GM18511 (cell line): ENCODE data around the gene CALHM3.

Experiments
- ATAC-seq: cut with Tn5 transposase; IDR thresholded peaks from one replicate; pipeline ENCODE4 v1.9.1; 2021; ENCODE audit warnings: mild to moderate bottlenecking, moderate library complexity; ENCODE audit not compliant: unreplicated experiment

Gene CALHM3

DNA sequence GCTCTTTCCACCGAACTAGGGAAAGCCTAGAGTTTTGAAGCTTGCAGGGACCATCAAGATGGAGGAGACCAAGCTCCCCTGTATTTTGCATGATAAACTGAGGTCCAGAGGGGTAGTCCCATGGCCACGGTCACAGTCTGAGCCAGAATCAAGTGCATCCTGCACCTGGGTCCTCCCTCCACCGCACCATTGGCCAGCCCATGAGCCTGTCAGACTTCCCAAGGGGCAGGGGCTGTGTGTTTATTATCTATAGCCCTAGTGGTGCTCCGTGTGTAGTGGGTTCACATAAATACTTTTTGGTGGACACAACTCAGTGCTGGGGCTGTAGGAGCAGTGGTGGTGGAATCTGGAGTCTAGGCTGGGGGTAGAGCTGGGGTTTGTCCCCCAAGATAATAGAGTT is 3.6 kb downstream of the CALHM3 start:
- no peak for ATAC-seq

GRCh38 chr10:103474077-103474476 is 5.0 kb downstream of the CALHM3 start:
- ATAC-seq: no peak

- no peak for ATAC-seq
Observed at GRCh38 chr10:103473261-103473671, 5.8 kb downstream of the CALHM3 start.

GRCh38 chr10:103472005-103472404 is 7.0 kb downstream of the CALHM3 start:
- peak; percentile 37 for ATAC-seq

- peak; percentile 79 for ATAC-seq
Observed at GRCh38 chr10:103470761-103471653, 8.0 kb downstream of the CALHM3 start.

GRCh38 chr10:103469201-103469600 is 9.8 kb downstream of the CALHM3 start:
- no peak for ATAC-seq

- no peak for ATAC-seq
Observed at GRCh38 chr10:103467406-103467805, 11.6 kb downstream of the CALHM3 start.

DNA sequence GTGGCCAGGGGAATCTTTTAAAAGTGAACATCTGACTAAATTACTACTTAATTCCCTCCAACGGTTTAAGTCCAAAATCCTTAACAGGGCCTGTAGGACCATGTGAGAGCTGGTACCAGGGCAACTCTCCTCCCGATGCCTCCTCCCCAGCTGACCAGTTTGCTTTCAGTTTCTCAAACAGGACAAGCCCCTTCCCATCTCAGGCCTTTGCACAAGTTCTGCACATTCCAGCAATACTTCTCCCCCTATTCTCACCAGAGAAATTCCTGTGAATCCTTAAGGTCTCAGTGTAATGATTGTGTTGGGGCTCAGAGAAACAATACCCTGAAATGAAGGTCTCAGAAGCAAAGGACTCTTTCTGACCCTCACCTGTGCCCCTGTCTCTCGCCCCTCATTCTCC is 12.3 kb downstream of the CALHM3 start:
- no peak for ATAC-seq

GRCh38 chr10:103465411-103466179 is 13.4 kb downstream of the CALHM3 start:
- ATAC-seq: no peak

DNA sequence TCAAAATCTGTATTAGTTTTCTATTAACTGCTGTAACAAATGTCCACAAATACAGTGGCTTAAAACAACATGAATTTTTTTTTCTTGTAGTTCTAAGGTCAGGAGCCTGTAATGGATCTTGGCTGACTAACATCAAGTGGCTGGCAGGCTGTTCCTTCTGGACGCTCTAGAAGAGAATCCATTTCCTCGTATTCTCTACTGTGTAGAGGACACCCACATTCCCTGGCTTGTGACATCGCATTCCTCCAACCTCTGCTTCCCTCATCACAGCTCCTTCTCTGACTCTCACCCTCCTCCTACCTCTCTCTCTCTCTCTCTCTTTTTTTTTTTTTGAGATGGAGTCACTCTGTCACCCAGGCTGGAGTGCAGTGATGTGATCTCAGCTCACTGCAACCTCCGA is 15.5 kb downstream of the CALHM3 start:
- no peak for ATAC-seq

DNA sequence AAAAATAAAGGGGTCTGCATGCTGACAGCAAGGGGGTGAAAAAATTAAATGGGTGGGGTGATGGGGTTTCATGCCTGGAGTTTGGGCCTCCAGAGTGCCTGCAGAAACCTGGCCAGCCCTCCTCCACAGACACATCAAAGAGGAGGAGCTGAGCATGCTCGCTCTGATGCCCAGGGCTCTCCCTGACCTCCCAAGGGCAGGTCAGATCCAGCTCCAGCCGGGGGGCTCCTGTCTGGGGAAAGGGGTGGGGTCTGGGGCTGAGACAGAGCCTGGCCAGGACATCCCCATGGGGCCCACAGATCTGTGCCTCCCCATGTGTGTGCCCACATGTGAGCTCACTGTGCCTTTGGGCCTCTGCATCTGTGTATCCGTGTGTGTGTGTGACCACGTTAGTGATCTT is 19.4 kb downstream of the CALHM3 start:
- ATAC-seq: no peak

DNA sequence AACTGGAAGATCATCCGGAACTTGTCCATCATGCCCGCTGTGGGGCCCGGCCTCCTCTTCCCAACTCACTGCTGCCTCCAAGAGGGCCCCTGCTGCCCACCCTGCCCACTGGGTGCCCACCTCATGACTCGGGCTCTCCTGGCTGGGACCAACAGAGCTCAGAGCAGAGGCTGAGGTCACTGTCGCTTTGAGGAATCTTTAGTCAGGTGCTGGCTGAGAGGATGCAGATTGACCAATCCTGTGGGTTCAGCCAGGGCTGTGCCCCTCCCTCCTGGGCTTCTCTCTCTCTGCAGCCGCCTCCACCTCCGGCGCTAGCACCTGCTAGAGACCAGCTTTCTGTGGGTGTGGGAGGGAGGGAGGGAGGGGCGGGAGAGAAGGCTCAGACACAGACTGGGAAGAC is 20.3 kb downstream of the CALHM3 start, which contains the start of gene CALHM1:
TSS of gene CALHM1 (minus strand) at position 181 of the 400 bp plus-strand sequence. CDS start at position 32, 149 bp downstream.
- ATAC-seq: peak; percentile 75

- ATAC-seq: no peak
Observed at GRCh38 chr10:103457896-103458583, 21.0 kb downstream of the CALHM3 start.

DNA sequence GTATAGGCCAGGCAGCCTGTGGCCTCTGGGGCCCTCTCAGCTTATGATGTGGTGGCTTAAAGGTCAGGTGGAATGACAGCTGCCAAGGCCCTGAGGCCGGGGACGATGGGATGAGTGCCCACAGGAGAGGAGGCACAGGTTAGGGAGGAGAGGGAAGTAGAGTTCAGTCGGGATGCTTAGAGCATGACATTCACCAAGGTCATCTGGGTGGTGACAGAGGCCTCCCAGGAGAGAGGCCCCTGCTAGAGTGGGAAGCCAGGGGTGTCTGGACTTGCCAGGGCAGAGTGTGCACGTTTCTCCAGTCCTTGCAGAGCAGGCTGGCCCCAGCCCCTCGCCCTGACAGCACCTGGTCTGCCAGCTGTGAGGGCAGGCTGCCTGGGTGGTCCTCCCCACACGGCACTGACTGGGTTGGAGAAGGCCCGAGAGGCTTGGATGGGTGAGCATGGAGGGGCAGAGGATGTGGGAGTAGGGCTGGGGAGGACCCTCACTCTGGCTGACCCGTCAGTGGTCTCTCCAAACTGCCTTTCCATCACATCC is 21.8 kb downstream of the CALHM3 start:
- no peak for ATAC-seq

- ATAC-seq: no peak
Observed at GRCh38 chr10:103456074-103456660, 22.9 kb downstream of the CALHM3 start.

GRCh38 chr10:103455235-103455634 is 23.8 kb downstream of the CALHM3 start:
- no peak for ATAC-seq

DNA sequence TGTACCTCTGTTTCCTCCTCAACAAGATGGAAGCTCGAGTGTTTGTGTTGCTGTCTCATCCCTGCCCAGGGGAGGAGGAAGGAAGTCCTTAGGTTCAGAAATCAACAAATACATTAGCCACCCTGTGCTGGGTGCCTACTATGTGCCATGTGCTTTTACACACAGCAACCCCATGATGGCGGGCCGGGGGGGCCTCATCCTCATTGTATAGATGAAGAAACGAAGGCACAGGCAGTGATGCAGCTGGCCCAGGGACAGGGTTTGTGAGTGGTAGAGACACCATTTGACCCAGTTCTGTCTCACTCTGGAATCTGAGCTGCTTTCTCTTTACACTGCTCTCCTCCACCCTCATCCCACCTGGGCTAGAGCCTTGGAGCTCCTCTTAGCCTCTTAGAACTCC is 25.0 kb downstream of the CALHM3 start:
- ATAC-seq: no peak

DNA sequence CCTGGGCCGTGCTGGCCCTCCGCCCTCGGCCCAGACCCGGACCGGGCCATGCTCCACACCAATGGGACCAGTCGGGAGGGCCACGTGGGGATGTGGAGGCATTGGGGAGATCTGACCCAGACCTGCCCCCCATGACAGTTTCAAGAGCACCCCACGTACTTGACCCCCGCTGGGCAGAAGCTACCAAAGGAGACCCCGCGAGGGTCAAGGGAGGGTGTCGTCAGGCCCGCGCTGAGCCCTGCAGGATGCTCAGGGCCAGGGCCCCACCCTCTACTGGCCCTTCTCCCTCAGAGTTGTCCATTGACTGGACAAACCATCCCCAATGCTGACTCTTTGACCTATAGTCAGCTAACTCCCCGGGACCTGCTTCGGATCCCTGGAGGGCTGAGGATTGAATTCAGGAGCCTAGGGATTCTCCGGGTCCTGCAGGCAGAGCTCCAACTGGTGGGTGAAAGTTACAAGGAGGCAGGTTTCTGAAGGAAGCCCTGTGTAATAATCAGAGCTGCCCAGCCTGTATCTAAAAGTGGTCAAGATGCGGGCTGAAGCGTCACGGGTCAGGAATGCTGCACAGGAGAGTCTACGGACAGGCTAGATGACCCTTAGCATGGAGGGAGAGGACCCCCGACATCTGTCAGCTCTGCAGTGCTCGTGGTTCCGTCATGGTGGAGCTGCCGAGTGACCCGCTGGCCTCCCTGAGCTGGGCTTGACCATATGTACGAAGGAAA is 26.4 kb downstream of the CALHM3 start:
- ATAC-seq: peak; percentile 12

DNA sequence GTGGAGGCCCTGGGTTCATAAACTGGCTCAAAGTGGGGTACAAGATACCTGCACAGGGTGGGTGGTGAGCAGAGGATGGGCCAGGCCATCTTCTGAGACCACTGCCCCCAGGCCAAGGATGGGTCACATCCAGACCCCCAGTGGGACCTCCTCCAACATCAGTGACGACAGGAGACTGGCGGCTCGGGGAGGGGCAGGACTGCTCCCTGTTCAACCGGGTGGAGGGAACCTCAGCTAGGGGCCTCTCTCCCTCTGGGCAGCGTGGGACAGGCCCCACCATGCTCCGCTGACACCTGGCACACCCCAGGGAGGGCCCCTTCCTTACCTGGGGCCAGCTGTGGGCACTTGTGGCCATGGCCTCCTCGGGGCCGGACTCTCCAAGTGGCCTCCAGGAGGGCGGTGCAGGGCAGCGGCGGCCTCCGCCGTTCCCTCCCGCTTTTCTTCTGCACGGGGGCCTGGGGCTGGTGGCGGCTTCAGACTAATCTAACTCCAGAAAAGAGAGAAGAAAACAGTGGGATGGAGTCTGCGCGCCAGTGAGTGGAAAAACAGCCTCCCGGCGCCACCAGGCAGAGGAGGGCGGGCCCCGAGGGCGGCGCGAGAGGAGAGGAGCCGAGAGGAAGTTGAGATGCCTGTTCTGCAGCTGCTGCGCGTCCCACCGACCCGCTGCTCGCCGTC is 27.1 kb downstream of the CALHM3 start, which contains the start of gene CALHM2:
TSS of gene CALHM2 (minus strand) at position 540 of the 675 bp plus-strand sequence. CDS start 2,429 bp downstream, outside the sequence.
- ATAC-seq: peak; percentile 73
